EH (cell line): ENCODE measurements around the gene STXBP4.

ENCODE experiments used
- DNase-seq: peaks from one replicate; pipeline ENCODE4 v3.0.0-alpha.2; 2015; ENCODE audit warnings: low read depth

The STXBP4 gene, protein sequence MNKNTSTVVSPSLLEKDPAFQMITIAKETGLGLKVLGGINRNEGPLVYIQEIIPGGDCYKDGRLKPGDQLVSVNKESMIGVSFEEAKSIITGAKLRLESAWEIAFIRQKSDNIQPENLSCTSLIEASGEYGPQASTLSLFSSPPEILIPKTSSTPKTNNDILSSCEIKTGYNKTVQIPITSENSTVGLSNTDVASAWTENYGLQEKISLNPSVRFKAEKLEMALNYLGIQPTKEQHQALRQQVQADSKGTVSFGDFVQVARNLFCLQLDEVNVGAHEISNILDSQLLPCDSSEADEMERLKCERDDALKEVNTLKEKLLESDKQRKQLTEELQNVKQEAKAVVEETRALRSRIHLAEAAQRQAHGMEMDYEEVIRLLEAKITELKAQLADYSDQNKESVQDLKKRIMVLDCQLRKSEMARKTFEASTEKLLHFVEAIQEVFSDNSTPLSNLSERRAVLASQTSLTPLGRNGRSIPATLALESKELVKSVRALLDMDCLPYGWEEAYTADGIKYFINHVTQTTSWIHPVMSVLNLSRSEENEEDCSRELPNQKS

DNA sequence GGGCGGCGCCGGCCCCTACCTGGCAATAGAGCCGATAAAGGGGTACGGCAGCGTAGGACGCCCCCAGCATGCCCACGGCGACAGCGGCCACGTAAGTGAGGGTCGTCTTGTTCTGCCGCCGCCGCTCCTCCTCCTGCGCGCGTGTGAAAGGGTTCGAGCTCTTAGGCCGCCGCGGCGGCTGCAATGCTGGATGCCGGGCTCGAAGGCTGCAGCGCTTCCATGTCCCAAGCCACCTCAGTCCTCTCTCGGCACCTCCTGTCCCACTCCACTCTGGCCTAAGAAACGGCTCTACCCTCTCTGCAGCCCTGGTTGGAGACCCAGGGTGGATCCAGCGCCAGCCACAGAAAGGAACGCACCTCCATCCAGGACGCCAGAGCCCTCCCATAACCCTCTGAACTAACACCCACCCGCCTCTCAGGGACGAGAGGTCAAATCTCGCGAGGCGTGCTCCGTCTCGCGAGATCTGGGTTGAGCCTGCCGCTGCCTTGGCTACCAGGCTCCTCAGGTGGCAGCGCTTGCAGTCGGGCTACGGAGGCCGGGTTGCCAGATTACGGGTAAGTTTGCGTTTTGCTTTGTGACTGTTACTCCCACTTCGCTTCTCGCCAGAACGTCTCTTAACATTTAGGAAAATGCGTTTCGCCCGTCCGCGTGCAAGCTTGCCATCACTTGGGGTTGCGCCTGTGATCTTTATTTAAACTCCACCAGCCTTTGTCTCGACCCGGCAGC lies at the start of gene STXBP4, which contains the start of gene COX11:
Gene STXBP4 (plus strand): TSS at position 504 of the 726 bp plus-strand sequence. CDS start 17,455 bp downstream, outside the sequence.
Gene COX11 (minus strand): TSS at position 393 of the 726 bp plus-strand sequence. CDS start 8 bp downstream, at position 385.
- peak; percentile 96 for DNase-seq

DNA sequence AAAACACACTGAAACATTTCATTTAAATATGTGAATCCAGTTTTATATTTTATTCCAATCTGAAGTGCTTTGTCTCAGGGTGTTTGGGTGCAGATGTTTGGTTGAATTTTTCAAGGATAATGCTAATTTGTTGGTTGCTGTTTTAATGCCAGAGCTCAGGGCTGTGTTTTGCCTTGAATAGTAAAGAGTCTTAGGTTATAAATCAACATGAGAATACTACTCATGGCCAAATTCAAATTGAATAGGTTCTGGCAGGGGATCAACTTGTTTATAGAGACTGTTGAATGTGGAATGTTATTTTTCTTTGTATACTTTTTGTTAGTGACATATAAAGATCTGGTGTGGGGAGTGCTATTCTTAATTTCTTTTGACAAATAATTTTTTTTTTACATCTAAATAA lies 49.1 kb upstream of the STXBP4 start:
- DNase-seq, result no peak

GRCh38 chr17:54920819-54921218 lies 47.7 kb upstream of the STXBP4 start:
- no peak for DNase-seq

DNA sequence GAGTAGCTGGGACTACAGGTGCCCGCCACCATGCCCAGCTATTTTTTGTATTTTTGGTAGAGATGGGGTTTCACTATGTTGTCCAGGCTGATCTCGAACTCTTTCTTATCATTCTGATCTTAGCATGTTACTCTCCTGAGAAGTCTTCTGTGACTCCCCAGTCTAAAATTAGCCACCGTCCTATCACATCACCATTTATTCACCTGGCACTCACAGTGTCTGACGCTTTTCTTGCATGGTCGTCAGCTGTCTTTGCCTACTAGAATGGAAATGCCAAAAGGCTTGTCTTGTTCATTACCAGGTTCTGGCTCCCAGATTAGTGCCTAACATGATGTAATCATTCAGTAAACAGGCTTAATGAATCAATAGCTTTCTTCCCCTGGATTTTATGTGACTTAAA lies 44.2 kb upstream of the STXBP4 start:
- no peak for DNase-seq

DNA sequence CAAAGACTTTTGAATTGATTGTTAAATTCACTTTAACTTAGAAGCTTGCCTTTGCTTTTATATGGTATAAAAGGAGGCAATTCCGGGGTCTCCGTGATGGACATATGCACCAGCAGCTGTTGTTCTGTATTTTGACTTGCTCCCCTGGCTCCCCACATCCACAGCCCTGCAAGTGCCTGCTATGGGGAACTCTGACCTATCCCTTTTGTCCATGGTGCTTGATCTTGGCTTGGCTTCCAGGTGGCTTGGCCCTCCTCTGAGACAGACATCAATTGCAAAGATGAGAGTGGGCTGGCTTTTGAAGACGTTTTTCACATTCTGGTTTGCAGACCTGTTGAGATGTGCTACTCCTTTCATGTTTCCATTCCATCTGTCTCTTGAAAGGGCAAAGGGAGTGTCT lies 41.0 kb upstream of the STXBP4 start:
- no peak for DNase-seq

DNA sequence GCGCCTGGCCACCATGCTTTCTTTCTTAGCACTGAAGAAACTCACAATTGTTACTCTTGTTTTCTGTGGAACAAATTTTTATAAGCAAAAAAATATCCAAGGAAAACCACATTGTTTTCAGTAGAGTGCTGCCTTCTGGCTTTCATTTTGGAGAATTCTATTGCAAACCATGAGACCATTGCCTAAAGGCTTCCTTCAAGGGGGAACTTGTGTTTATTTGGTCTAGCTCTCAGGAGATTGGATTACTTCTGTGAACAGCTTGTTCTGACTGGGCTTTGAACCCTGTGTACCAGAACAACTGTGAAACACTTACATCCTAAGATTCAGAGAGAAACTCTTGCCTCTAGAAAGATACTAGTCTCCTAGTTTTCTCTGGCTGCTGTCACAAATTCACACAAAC lies 35.9 kb upstream of the STXBP4 start:
- DNase-seq, result peak; percentile 18

- no peak for DNase-seq
These were observed 34.6 kb upstream of the STXBP4 start for GRCh38 chr17:54933921-54934320.

GRCh38 chr17:54935471-54935870 lies 33.1 kb upstream of the STXBP4 start:
- no peak for DNase-seq

- DNase-seq, result no peak
These were observed 31.5 kb upstream of the STXBP4 start for GRCh38 chr17:54937018-54937417.

DNA sequence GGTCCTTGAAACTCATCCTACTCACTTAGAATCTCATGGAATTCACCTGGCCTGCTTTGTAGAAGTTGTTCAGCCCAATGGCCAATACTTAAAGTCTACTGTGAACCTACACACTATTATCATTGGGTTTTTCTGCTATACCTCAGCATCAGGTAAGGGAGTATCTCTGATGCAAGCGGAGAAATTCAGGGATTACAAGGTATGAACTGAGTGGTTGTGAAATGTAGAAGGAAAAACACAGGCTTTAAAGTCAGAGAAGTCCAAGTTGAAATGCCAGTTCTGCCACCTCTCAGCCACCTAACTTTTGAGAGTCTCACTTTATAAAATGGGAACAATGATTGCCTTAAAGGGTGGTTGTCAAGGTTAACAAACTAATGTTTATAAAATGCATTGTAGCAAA lies 31.1 kb upstream of the STXBP4 start:
- no peak for DNase-seq

DNA sequence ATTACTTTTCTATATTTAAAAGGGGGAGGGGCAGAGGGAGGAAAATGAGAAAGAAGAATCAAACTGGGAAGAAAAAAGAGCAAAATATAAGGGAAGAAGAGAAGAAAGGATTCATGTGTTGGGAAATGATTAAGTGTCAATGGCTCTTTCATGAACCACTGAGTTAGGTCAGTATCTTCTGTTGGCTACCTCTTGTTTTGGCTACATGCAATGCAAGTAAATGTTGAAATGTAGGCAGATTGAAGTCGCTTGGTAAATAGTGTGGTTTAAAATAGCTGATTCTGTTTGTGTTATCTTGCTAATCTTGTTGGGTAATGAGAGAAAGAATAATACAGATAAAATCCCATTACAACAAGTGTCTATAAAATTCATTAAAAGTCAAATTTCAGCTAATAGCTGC lies 27.3 kb upstream of the STXBP4 start:
- no peak for DNase-seq

DNA sequence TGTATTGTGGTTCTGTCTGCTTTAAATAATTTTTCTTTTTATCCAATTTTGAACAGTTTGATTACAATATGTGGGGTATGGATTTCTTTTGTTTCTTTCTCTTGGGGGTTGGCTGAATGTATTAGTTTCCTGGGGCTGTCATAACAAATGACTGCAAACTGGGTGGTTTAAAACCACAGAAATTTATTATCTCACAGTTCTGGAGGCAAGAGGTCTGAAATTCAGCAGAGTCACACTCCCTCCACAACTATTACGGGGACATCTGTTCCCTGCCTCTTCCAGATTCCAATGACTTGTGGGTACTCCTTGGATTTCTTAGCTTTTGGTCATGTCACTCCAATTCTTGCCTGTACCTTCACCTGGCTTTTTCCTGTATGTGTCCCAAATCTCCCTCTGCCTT lies 23.8 kb upstream of the STXBP4 start:
- peak; percentile 52 for DNase-seq

- no peak for DNase-seq
These were observed 23.3 kb upstream of the STXBP4 start for GRCh38 chr17:54945231-54945630.

- no peak for DNase-seq
These were observed 22.9 kb upstream of the STXBP4 start for GRCh38 chr17:54945671-54946070.

GRCh38 chr17:54947396-54947795 lies 21.2 kb upstream of the STXBP4 start:
- no peak for DNase-seq

DNA sequence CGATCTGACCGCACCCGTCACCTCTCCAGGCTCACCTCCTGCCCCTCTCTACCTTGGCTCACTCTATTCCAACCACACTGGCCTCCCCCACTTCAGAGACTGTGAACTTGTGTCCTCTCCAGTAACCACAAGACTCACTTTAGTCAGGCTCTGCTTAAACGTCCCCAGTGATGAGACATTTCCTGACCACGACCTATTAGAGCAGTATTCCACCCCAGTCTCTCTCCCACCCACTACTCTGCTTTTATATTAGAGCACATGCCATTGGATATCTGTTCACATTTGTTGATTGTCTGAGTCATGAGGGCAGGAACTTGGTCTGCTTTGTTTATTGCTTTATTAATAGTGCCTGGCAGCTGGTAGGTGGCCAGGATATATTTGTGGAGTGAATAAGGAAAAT lies 20.2 kb upstream of the STXBP4 start:
- peak; percentile 95 for DNase-seq

DNA sequence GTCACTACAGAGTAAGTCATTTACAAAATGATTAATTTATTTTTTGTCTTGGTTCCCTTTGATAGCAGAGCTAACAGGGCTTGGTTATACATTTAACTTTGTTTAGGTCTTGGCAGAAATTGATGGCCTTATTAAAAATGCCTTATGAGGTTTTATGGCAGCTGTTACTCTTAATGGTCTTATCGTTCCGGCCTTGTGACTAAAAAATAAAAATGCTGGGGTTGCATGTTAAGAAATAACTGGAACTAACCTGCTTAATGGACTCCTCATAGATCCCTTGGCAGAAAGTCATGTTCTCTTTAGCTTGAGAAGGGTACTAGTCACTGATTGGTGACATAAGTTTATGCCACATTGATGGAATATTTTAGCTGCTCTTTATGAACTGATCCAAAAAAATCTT lies 18.4 kb upstream of the STXBP4 start:
- DNase-seq, result no peak

DNA sequence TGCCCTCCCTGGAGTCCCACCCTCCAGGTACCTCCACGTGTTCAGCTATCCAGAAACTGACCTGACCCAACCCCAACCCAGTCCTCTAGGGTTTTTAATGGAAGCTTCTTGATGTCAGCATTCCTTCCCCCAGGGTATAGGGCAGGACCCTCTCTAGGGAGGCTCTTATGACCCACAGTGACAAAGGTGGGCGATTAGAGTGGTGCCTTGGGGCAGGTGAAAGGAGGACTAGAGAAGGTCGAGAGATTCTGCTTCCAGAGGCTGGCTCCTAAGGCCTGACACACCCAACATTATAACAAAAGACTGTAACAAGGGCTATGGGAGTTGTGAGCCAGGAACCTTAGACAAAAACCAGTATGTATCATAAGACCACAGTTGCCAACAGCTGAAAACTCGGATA lies 17.3 kb upstream of the STXBP4 start:
- DNase-seq, result no peak

DNA sequence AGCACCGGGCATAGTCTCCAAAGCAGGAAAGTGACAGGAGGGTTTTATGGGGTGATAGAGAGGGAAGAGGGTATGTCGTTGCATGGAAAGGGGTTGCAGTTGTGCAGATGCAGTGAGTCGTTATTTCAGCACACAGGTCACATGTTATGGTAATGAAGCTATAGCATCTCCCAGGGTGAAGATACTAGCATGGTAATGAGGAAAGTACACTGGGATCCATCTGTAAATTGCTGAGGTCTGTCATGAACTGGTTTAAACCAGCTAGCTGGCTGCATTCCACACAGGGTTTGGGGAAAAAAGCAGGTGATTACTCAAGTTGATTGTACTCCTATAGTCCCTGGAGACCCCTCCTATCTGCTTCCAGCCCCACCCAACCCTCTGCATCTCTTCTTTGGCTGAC lies 11.8 kb upstream of the STXBP4 start:
- no peak for DNase-seq

GRCh38 chr17:54967621-54968261 lies 824 bp upstream of the STXBP4 start:
- DNase-seq, result peak; percentile 43

- DNase-seq, result peak; percentile 54
These were observed 395 bp downstream of the STXBP4 start for GRCh38 chr17:54968988-54969332.
